AML-193 (cell line): ENCODE data around the gene IKZF3.
"Not testable (repeated sequence)": the region's sequence is repeated elsewhere in the genome, so short reads cannot be mapped to it uniquely, and the experiment has no call there.

Experiments used
- DNase-seq, 2 experiments: peaks; one replicate each; lab custom pipeline; 2025; lab: John Stamatoyannopoulos, UW

IKZF3 gene

GRCh38 chr17:39738983-39739884, 124.9 kb downstream of the IKZF3 start:
- no peak for DNase-seq

GRCh38 chr17:39738568-39738901, 125.6 kb downstream of the IKZF3 start:
- no peak for DNase-seq

- no peak for DNase-seq
These were observed 126.1 kb downstream of the IKZF3 start, which contains the start of gene GRB7 for GRCh38 chr17:39737760-39738567. GRB7 (plus strand) TSS chr17:39737938; CDS start chr17:39742302, 4,364 bp downstream.

- no peak for DNase-seq
These were observed 126.8 kb downstream of the IKZF3 start for GRCh38 chr17:39737206-39737759.

- DNase-seq: no peak
These were observed 127.6 kb downstream of the IKZF3 start for GRCh38 chr17:39736319-39737165.

- DNase-seq: no peak
These were observed 128.2 kb downstream of the IKZF3 start for GRCh38 chr17:39735882-39736281.

GRCh38 chr17:39732586-39732985, 131.5 kb downstream of the IKZF3 start:
- DNase-seq: no peak

GRCh38 chr17:39730095-39730921, 133.8 kb downstream of the IKZF3 start, which contains the start of gene MIEN1:
MIEN1 (minus strand) TSS chr17:39730532; CDS start chr17:39730495, 37 bp downstream.
- peak; percentile 78 to 79 for DNase-seq

- no peak for DNase-seq
These were observed 134.7 kb downstream of the IKZF3 start for GRCh38 chr17:39729280-39729851.

GRCh38 chr17:39727556-39727955, 136.6 kb downstream of the IKZF3 start:
- DNase-seq: no peak

GRCh38 chr17:39726617-39727016, 137.5 kb downstream of the IKZF3 start:
- no peak for DNase-seq

- DNase-seq: not testable (repeated sequence)
These were observed 138.2 kb downstream of the IKZF3 start for GRCh38 chr17:39725923-39726322.

- DNase-seq: no peak
These were observed 139.4 kb downstream of the IKZF3 start for GRCh38 chr17:39724731-39725130.

- no peak for DNase-seq
These were observed 140.9 kb downstream of the IKZF3 start for GRCh38 chr17:39722965-39723848.

- DNase-seq: no peak
These were observed 142.0 kb downstream of the IKZF3 start for GRCh38 chr17:39722104-39722503.

GRCh38 chr17:39719563-39720355, 144.4 kb downstream of the IKZF3 start:
- DNase-seq: no peak

- DNase-seq: no peak
These were observed 146.5 kb downstream of the IKZF3 start for GRCh38 chr17:39717660-39718059.

- no peak for DNase-seq
These were observed 147.1 kb downstream of the IKZF3 start for GRCh38 chr17:39716879-39717536.
